WTC11 (cell line): Measurements from ENCODE around the gene LGALS3. TPM values are rescaled to one million over a fixed set of nuclear protein-coding genes. Genes with fewer than 3 reads are reported as not detected.

Experiments
- ATAC-seq: fragments of 200-7000 bp; cut with Tn5 transposase; 2 replicates; pipeline ENCODE4 v1.10.0; 2021; ENCODE audit warnings: mild to moderate bottlenecking, moderate library complexity
- CTCF ChIA-PET: fragments of 300-600 bp; sonication (Branson Sonifier 250); formaldehyde crosslinking; loops from one replicate; lab custom pipeline; 2021; ENCODE audit warnings: antibody characterized with exemption; lab: Charles Lee
- POLR2A ChIA-PET: fragments of 350-600 bp; sonication (Branson Sonifier 250); formaldehyde crosslinking; loops from one replicate; lab custom pipeline; 2021; ENCODE audit warnings: antibody characterized with exemption; lab: Charles Lee
- DNase-seq: peaks from one replicate; pipeline ENCODE4 v3.0.0; 2021; ENCODE audit warnings: low spot score
- H3K27ac Mint-ChIP-seq: 2 replicates; pipeline ENCODE4 v1.8.0; 2021; ENCODE audit warnings: mixed read lengths
- H3K27me3 Mint-ChIP-seq: 2 replicates; pipeline ENCODE4 v1.8.0; 2021; ENCODE audit warnings: low read depth, mild to moderate bottlenecking, moderate library complexity, mixed read lengths
- H3K36me3 Mint-ChIP-seq: 2 replicates; pipeline ENCODE4 v1.8.0; 2021; ENCODE audit warnings: mixed read lengths
- H3K4me1 Mint-ChIP-seq: 2 replicates; pipeline ENCODE4 v1.8.0; 2022; ENCODE audit warnings: mixed read lengths
- H3K4me3 Mint-ChIP-seq: 2 replicates; pipeline ENCODE4 v1.8.0; 2021; ENCODE audit warnings: mild to moderate bottlenecking, moderate library complexity, mixed read lengths
- H3K9me3 Mint-ChIP-seq: 2 replicates; pipeline ENCODE4 v1.8.0; 2021; ENCODE audit warnings: mixed read lengths
- CREB1 ChIP-seq: sonication (generic); formaldehyde crosslinking; IDR thresholded peaks from 2 replicates; pipeline ENCODE4 v1.8.0; 2023; ENCODE audit warnings: mild to moderate bottlenecking, missing genetic modification reagents
- E2F4 ChIP-seq: sonication (generic); formaldehyde crosslinking; IDR thresholded peaks from 2 replicates; pipeline ENCODE4 v1.8.1; 2022; ENCODE audit warnings: low read depth, mild to moderate bottlenecking, moderate library complexity, missing genetic modification reagents, borderline replicate concordance
- ETV6 ChIP-seq: sonication (generic); formaldehyde crosslinking; IDR thresholded peaks from 2 replicates; pipeline ENCODE4 v1.8.1; 2022; ENCODE audit warnings: mild to moderate bottlenecking, missing genetic modification reagents
- FOXJ3 ChIP-seq: sonication (generic); formaldehyde crosslinking; IDR thresholded peaks from 2 replicates; pipeline ENCODE4 v1.9.0; 2021; ENCODE audit warnings: missing genetic modification reagents, mild to moderate bottlenecking, borderline replicate concordance
- FOXK1 ChIP-seq: sonication (generic); formaldehyde crosslinking; IDR thresholded peaks from 2 replicates; pipeline ENCODE4 v1.8.0; 2022; ENCODE audit warnings: mild to moderate bottlenecking, moderate library complexity, missing genetic modification reagents
- GABPB1 ChIP-seq: sonication (generic); formaldehyde crosslinking; IDR thresholded peaks from 2 replicates; pipeline ENCODE4 v1.8.1; 2023; ENCODE audit warnings: mild to moderate bottlenecking, missing genetic modification reagents
- KAT7 ChIP-seq: sonication (generic); formaldehyde crosslinking; IDR thresholded peaks from 2 replicates; pipeline ENCODE4 v1.8.1; 2023; ENCODE audit warnings: missing genetic modification reagents, mild to moderate bottlenecking, borderline replicate concordance
- MLX ChIP-seq: sonication (generic); formaldehyde crosslinking; IDR thresholded peaks from 2 replicates; pipeline ENCODE4 v1.8.1; 2023; ENCODE audit warnings: mild to moderate bottlenecking, missing genetic modification reagents, moderate library complexity
- MYBL2 ChIP-seq: sonication (generic); formaldehyde crosslinking; IDR thresholded peaks from 2 replicates; pipeline ENCODE4 v1.8.1; 2023; ENCODE audit warnings: mild to moderate bottlenecking, moderate library complexity, missing genetic modification reagents
- NFYB ChIP-seq: sonication (generic); formaldehyde crosslinking; conservative IDR thresholded peaks from 2 replicates; pipeline ENCODE4 v1.8.0; 2022; ENCODE audit warnings: low read depth, missing genetic modification reagents
- OVOL2 ChIP-seq: fragments of 250-450 bp; sonication (Bioruptor Pico); IDR thresholded peaks from 2 replicates; pipeline ENCODE4 v1.9.0; 2021; ENCODE audit warnings: mild to moderate bottlenecking, borderline replicate concordance
- SMAD4 ChIP-seq: sonication (generic); formaldehyde crosslinking; IDR thresholded peaks from 2 replicates; pipeline ENCODE4 v1.8.0; 2022; ENCODE audit warnings: mild to moderate bottlenecking, missing genetic modification reagents
- SP1 ChIP-seq: sonication (generic); formaldehyde crosslinking; conservative IDR thresholded peaks from 2 replicates; pipeline ENCODE4 v1.8.1; 2022; ENCODE audit warnings: missing genetic modification reagents
- STAT6 ChIP-seq: sonication (generic); formaldehyde crosslinking; conservative IDR thresholded peaks from 2 replicates; pipeline ENCODE4 v1.8.1; 2023; ENCODE audit warnings: mild to moderate bottlenecking, low read depth, missing genetic modification reagents, moderate library complexity
- TCF7 ChIP-seq: sonication (generic); formaldehyde crosslinking; IDR thresholded peaks from 2 replicates; pipeline ENCODE4 v1.8.0; 2022; ENCODE audit warnings: mild to moderate bottlenecking, low read depth, missing genetic modification reagents, moderate library complexity
- TEAD4 ChIP-seq: sonication (generic); formaldehyde crosslinking; IDR thresholded peaks from 2 replicates; pipeline ENCODE4 v1.8.0; 2022; ENCODE audit warnings: mild to moderate bottlenecking, missing genetic modification reagents
- ZBTB21 ChIP-seq: sonication (generic); formaldehyde crosslinking; IDR thresholded peaks from 2 replicates; pipeline ENCODE4 v1.8.1; 2023; ENCODE audit warnings: mild to moderate bottlenecking, missing genetic modification reagents, borderline replicate concordance
- ZNF121 ChIP-seq: sonication (generic); formaldehyde crosslinking; IDR thresholded peaks from 2 replicates; pipeline ENCODE4 v1.8.0; 2023; ENCODE audit warnings: missing genetic modification reagents
- ZNF138 ChIP-seq: sonication (generic); formaldehyde crosslinking; conservative IDR thresholded peaks from 2 replicates; pipeline ENCODE4 v1.8.1; 2022; ENCODE audit warnings: mild to moderate bottlenecking, moderate library complexity, missing genetic modification reagents
- ZNF281 ChIP-seq: sonication (generic); formaldehyde crosslinking; IDR thresholded peaks from 2 replicates; pipeline ENCODE4 v1.8.0; 2023; ENCODE audit warnings: mild to moderate bottlenecking, missing genetic modification reagents
- total RNA-seq: library from RNA; stranded (reverse); gene quantifications from 3 replicates; pipeline ENCODE4 v1.2.3, GENCODE V29; 2021
- TF ChIP-seq, protein P1 (sequence below): sonication (generic); formaldehyde crosslinking; conservative IDR thresholded peaks from 2 replicates; pipeline ENCODE4 v1.8.1; 2022; ENCODE audit warnings: mild to moderate bottlenecking, missing genetic modification reagents
- TF ChIP-seq, protein P2 (sequence below): fragments of 250-450 bp; sonication (Bioruptor Pico); IDR thresholded peaks from 2 replicates; pipeline ENCODE4 v2.1.2; 2022; ENCODE audit warnings: mild to moderate bottlenecking, moderate library complexity

LGALS3 gene
- total RNA-seq, 1 experiment from 2014 or later = 5.8 TPM

- ATAC-seq (no peak), DNase-seq (no peak)
- H3K27ac Mint-ChIP-seq = no peak overlapping the region
- H3K36me3 Mint-ChIP-seq = peaks cover 49% of the 10 kb centered on the region
- POLR2A ChIA-PET = interaction anchor here (0.6 to 1.3 kb wide), 2 partner anchors 12 to 220 kb away, joined by 3 to 7 read pairs; no protein-coding TSS in a partner anchor
- no peak for TF ChIP-seq KAT7 (CRISPR knock-in tag)
- CTCF ChIA-PET = interaction anchor here (1.1 to 1.2 kb wide), 2 partner anchors 51 to 138 kb away, joined by 4 to 5 read pairs; no protein-coding TSS in a partner anchor
- peaks cover 9% of the 10 kb centered on the region for H3K9me3 Mint-ChIP-seq
- peaks cover 22% of the 10 kb centered on the region for H3K4me1 Mint-ChIP-seq
- H3K4me3 Mint-ChIP-seq = peak overlapping the region; percentile 98
- no peaks in the 10 kb centered on the region for H3K27me3 Mint-ChIP-seq
Observed at GRCh38 chr14:55188686-55189295, 59.7 kb downstream of the LGALS3 start.

DNA sequence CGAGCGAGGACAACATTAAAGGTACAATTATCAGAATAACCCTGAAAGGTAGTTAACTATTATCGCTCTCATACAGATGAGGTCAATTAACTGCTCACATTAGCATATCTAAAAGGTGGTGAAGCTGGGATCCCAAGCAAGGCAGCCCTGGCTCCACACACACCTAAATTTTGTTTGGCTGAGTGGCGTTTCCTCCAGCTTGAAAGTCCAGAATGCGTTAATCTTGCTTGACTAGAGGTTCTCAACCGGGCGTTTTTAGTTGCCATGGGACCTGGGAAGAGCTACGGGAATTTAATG lies 61.8 kb downstream of the LGALS3 start:
- no peaks in the 10 kb centered on the region for H3K27me3 Mint-ChIP-seq
- ChIA-PET POLR2A (interaction anchor here (0.6 kb wide), 1 partner anchor 53 kb away, joined by 3 read pairs; no protein-coding TSS in a partner anchor), CTCF (interaction anchor here (0.6 to 2.0 kb wide), 4 partner anchors 53 to 226 kb away, joined by 4 to 7 read pairs (median 4); no protein-coding TSS in a partner anchor)
- peak overlapping the region; percentile 98 for H3K4me3 Mint-ChIP-seq
- TF ChIP-seq ZBTB21 (CRISPR knock-in tag) = no peak
- TF ChIP-seq, protein P1, sequence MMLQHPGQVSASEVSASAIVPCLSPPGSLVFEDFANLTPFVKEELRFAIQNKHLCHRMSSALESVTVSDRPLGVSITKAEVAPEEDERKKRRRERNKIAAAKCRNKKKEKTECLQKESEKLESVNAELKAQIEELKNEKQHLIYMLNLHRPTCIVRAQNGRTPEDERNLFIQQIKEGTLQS (CRISPR knock-in tag) = no peak
- TF ChIP-seq GABPB1 (CRISPR knock-in tag) = no peak
- TF ChIP-seq ZNF281 (CRISPR knock-in tag) = no peak
- TF ChIP-seq FOXK1 = no peak
- TF ChIP-seq STAT6 (CRISPR knock-in tag) = no peak
- no peak for TF ChIP-seq FOXJ3 (CRISPR knock-in tag)
- no peak for TF ChIP-seq SMAD4
- TF ChIP-seq TEAD4 (CRISPR knock-in tag) = no peak
- no peak for TF ChIP-seq ZNF138 (CRISPR knock-in tag)
- no peak for TF ChIP-seq SP1
- no peak for TF ChIP-seq NFYB
- TF ChIP-seq ZNF121 = no peak
- H3K36me3 Mint-ChIP-seq = peaks cover 35% of the 10 kb centered on the region
- H3K9me3 Mint-ChIP-seq = peaks cover 9% of the 10 kb centered on the region
- peak overlapping the region; percentile 95 for H3K27ac Mint-ChIP-seq
- no peak for ATAC-seq
- no peak for DNase-seq
- peaks cover 25% of the 10 kb centered on the region for H3K4me1 Mint-ChIP-seq

DNA sequence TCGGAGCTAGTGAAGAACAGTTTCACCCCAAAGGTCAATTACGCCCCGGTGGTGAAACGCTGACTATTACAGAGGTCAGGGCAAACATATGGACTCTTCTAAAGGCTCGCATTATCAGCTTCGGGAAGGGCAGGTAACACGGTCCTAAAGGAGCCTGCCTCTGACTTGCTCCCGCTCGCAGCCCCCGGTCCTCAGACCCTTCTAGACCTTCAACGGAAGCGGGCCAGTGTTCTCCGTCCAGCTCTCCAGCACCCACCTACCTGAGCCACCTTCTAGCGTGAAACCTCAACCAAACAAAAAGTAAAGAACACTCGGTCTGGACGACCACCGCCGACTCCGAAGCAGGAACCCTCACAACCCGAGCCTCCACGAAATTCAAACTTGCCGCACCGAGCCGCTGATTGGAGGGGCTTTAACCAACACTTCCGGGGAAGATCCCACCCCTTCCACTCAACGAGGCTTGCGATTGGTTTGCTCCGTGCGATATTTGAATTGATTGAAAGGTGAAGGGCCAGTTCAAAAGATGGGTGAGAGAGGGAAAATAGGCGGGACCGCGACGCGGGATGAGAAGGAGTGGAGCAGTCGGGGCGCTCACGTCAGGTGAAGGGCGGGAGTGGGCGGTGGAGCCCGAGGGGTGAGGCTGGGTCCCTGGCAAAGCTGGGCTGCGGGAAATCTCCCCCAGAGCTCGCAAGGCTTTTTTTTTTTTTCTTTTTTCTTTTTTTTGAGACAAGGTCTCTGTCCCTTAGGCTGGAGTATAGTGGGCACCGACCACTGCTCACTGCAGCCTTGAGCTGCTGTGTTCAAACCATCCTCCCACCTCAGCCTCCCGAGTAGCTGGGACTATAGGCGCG lies 62.4 kb downstream of the LGALS3 start, which contains the start of gene DLGAP5:
TSS of gene DLGAP5 (minus strand) at position 383 of the 851 bp plus-strand sequence. CDS start 2,406 bp downstream, outside the sequence.
- DNase-seq (peak; percentile 93), ATAC-seq (peak; percentile 97)
- CTCF ChIA-PET = interaction anchor here (0.7 to 2.0 kb wide), 4 partner anchors 53 to 225 kb away, joined by 3 to 5 read pairs (median 4); no protein-coding TSS in a partner anchor
- Mint-ChIP-seq H3K4me1 (peaks cover 25% of the 10 kb centered on the region), H3K36me3 (peaks cover 32% of the 10 kb centered on the region), H3K27ac (peak within 1 kb of the TSS; percentile 95), H3K27me3 (no peaks in the 10 kb centered on the region), H3K9me3 (peaks cover 9% of the 10 kb centered on the region), H3K4me3 (peak within 1 kb of the TSS; percentile 98)
- POLR2A ChIA-PET = interaction anchor here (0.6 to 1.1 kb wide), 3 partner anchors 10 to 156 kb away, joined by 3 to 5 read pairs (median 4); no protein-coding TSS in a partner anchor
- TF ChIP-seq, protein P2, sequence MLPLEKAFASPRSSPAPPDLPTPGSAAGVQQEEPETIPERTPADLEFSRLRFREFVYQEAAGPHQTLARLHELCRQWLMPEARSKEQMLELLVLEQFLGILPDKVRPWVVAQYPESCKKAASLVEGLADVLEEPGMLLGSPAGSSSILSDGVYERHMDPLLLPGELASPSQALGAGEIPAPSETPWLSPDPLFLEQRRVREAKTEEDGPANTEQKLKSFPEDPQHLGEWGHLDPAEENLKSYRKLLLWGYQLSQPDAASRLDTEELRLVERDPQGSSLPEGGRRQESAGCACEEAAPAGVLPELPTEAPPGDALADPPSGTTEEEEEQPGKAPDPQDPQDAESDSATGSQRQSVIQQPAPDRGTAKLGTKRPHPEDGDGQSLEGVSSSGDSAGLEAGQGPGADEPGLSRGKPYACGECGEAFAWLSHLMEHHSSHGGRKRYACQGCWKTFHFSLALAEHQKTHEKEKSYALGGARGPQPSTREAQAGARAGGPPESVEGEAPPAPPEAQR (CRISPR knock-in tag) = no peak
- TF ChIP-seq NFYB (peak; percentile 87), MLX (CRISPR knock-in tag) (no peak), CREB1 (no peak), E2F4 (CRISPR knock-in tag) (peak; percentile 75), OVOL2 (no peak), TCF7 (no peak), MYBL2 (CRISPR knock-in tag) (peak; percentile 99), ETV6 (CRISPR knock-in tag) (peak; percentile 33; the same call in 1 of the 2 replicates)
